ENCODE data around the gene HSPB1. TPM values are rescaled to one million over a fixed set of nuclear protein-coding genes. Genes with fewer than 3 reads are reported as not detected.

The HSPB1 gene
- total RNA-seq, 1 experiment from 2014 or later: 414 TPM

DNA sequence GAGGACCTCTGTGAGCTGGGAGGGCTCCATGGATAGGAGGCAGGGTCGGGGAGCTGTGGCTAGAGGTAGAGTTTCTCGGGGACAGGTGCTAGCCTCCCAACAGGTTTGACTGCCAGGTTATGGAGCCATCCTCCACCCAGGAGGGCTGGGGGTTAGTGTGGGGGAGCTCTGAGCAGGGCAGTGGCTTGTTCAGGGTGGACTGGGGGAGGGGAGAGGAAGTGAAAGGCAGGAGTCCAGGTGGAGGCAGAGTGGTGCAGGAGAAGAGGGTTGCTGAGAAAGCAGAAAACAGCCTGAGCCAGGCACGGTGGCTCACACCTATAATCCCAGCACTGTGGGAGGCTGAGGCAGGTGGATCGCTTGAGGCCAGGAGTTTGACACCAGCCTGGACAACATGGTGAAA is 40.5 kb upstream of the HSPB1 start:
- no TSS peak for BruUV-seq (replicated peaks)
- POLR2A ChIA-PET (ENCODE audit: unreplicated experiment): no interaction called here

GRCh38 chr7:76262683-76263402 is 39.6 kb upstream of the HSPB1 start:
- BruUV-seq (replicated peaks): no TSS peak
- ChIA-PET CTCF (interaction anchor here (0.5 to 2.4 kb wide), 8 partner anchors 28 to 710 kb away, joined by 3 to 15 read pairs (median 4); no protein-coding TSS in a partner anchor), POLR2A (ENCODE audit: unreplicated experiment) (no interaction called here)

More for the DNA sequence above, 40.5 kb upstream of the HSPB1 start:
- H3K9me3 ChIP-seq (ENCODE audit: insufficient read depth, low read depth): no peaks in the 10 kb centered on the region
- intact Hi-C loops (cut with micrococcal nuclease; ENCODE audit: unreplicated experiment): no loop called here
- TF ChIP-seq CTCF (conservative IDR thresholded peaks at IDR 0.05) (no peak), EZH2 (IDR thresholded peaks at IDR 0.05; ENCODE audit: low read depth) (no peak)
- peaks cover 5% of the 10 kb centered on the region for H3F3A ChIP-seq (ENCODE audit: insufficient read depth, low read depth)
- H3K4me1 ChIP-seq (replicated peaks; ENCODE audit: insufficient read depth): no peaks in the 10 kb centered on the region
- H3K9me2 ChIP-seq (ENCODE audit: insufficient read depth): no peaks in the 10 kb centered on the region
- no peaks in the 10 kb centered on the region for H3K79me2 ChIP-seq (ENCODE audit: low read depth)
- DNase-seq: no peak
- no peak overlapping the region for H3K4me3 ChIP-seq
- no peak overlapping the region for H3K27ac ChIP-seq
- CTCF ChIA-PET: interaction anchor here (0.6 to 2.4 kb wide), 2 partner anchors 29 to 371 kb away, joined by 3 to 15 read pairs; no protein-coding TSS in a partner anchor
- H2AFZ ChIP-seq: no peak overlapping the region
- no peak overlapping the region for H3K4me2 ChIP-seq
- no peaks in the 10 kb centered on the region for H4K20me1 ChIP-seq (ENCODE audit: insufficient read depth)
- H3K36me3 ChIP-seq (ENCODE audit: low read depth): no peaks in the 10 kb centered on the region
- H3K27me3 ChIP-seq (ENCODE audit: insufficient read depth, low read depth): no peaks in the 10 kb centered on the region

GRCh38 chr7:76265299-76265698 is 37.2 kb upstream of the HSPB1 start:
- Histone ChIP-seq H4K20me1 (ENCODE audit: insufficient read depth) (no peaks in the 10 kb centered on the region), H3K9me2 (ENCODE audit: insufficient read depth) (no peaks in the 10 kb centered on the region), H3K27me3 (ENCODE audit: insufficient read depth, low read depth) (peaks cover 4% of the 10 kb centered on the region; the same call in 1 of the 2 replicates), H3F3A (ENCODE audit: insufficient read depth, low read depth) (peaks cover 5% of the 10 kb centered on the region), H3K27ac (no peak overlapping the region), H3K79me2 (ENCODE audit: low read depth) (no peaks in the 10 kb centered on the region), H3K4me1 (replicated peaks; ENCODE audit: insufficient read depth) (no peaks in the 10 kb centered on the region), H3K4me3 (no peak overlapping the region), H3K4me2 (no peak overlapping the region), H3K36me3 (ENCODE audit: low read depth) (no peaks in the 10 kb centered on the region), H3K9me3 (ENCODE audit: insufficient read depth, low read depth) (no peaks in the 10 kb centered on the region), H2AFZ (no peak overlapping the region)
- intact Hi-C loops (cut with micrococcal nuclease; ENCODE audit: unreplicated experiment): no loop called here
- POLR2A ChIA-PET (ENCODE audit: unreplicated experiment): interaction anchor here (0.6 kb wide), 1 partner anchor 985 kb away, joined by 23 read pairs; no protein-coding TSS in a partner anchor
- no TSS peak for BruUV-seq (replicated peaks)
- CTCF ChIA-PET: no interaction called here
- no peak for TF ChIP-seq EZH2 (IDR thresholded peaks at IDR 0.05; ENCODE audit: low read depth)
- no peak for TF ChIP-seq CTCF (conservative IDR thresholded peaks at IDR 0.05)
- no peak for DNase-seq

More at GRCh38 chr7:76262683-76263402, 39.6 kb upstream of the HSPB1 start:
- no peaks in the 10 kb centered on the region for H3K36me3 ChIP-seq (ENCODE audit: low read depth)
- H3K27ac ChIP-seq: no peak overlapping the region
- H3K4me2 ChIP-seq: no peak overlapping the region
- no peaks in the 10 kb centered on the region for H3K9me3 ChIP-seq (ENCODE audit: insufficient read depth, low read depth)
- H3K9me2 ChIP-seq (ENCODE audit: insufficient read depth): no peaks in the 10 kb centered on the region
- no peak overlapping the region for H3K4me3 ChIP-seq
- H4K20me1 ChIP-seq (ENCODE audit: insufficient read depth): no peaks in the 10 kb centered on the region
- no peaks in the 10 kb centered on the region for H3K4me1 ChIP-seq (replicated peaks; ENCODE audit: insufficient read depth)
- no peaks in the 10 kb centered on the region for H3K27me3 ChIP-seq (ENCODE audit: insufficient read depth, low read depth)
- no peak overlapping the region for H2AFZ ChIP-seq
- DNase-seq: peak; percentile 56 to 73
- H3K79me2 ChIP-seq (ENCODE audit: low read depth): no peaks in the 10 kb centered on the region
- intact Hi-C loops (cut with micrococcal nuclease; ENCODE audit: unreplicated experiment): loop anchor here (1.0 kb wide), 2 partner anchors 51 to 85 kb away; no protein-coding TSS in a partner anchor
- no peak for TF ChIP-seq EZH2 (IDR thresholded peaks at IDR 0.05; ENCODE audit: low read depth)
- peak; percentile 83 for TF ChIP-seq CTCF (conservative IDR thresholded peaks at IDR 0.05)
- peaks cover 5% of the 10 kb centered on the region for H3F3A ChIP-seq (ENCODE audit: insufficient read depth, low read depth)

Data from PC-9 (cell line).